GM12875 (cell line): ENCODE data around the gene SLC6A19.

Experiments used
- H3K4me3 ChIP-seq: one replicate; pipeline ENCODE4 v1.5.1; 2011; ENCODE audit warnings: low read depth, low read length, control low read depth
- CTCF ChIP-seq: IDR thresholded peaks from 2 replicates; pipeline ENCODE4 v1.5.1; 2011; ENCODE audit warnings: low read depth, mild to moderate bottlenecking, control low read depth, inconsistent platforms, low read length, moderate library complexity, borderline replicate concordance; ENCODE audit not compliant: insufficient read depth

SLC6A19 gene

DNA sequence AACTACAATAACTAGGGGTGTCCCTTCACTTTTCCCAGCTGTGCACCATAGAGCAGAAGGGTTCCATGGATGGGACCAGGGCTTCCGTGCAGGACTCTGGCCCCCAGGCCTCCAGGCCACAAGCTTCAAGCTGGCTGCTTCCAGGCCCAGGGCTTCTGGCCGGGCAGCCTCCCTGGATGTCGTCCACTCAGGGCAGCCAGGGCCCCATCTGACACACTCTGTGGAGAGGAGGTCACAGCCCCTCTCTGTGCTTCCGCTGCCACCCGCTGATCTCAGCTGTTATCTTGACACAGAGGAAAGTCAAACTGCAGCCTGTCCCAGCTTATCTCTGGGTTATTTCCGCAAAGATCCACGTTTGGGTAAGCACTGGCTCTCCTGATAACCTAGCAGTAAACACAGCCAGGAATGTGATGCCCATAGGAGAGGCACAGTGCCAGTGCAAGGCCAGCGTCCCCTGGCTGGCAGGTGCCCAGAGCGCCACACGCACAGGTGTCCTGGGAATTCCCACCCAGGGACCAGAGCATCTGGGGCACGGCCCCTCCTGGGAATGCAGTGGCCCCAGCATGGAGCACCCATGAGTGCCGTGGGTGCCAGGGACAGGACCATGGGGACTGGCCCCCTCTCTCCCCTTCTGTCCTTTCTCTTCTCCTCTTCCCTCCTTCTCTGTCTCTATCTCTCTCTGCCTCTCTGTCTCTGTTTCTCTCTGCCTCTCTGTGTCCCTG is 15.6 kb upstream of the SLC6A19 start:
- H3K4me3 ChIP-seq = no peak overlapping the region
- TF ChIP-seq CTCF = no peak

DNA sequence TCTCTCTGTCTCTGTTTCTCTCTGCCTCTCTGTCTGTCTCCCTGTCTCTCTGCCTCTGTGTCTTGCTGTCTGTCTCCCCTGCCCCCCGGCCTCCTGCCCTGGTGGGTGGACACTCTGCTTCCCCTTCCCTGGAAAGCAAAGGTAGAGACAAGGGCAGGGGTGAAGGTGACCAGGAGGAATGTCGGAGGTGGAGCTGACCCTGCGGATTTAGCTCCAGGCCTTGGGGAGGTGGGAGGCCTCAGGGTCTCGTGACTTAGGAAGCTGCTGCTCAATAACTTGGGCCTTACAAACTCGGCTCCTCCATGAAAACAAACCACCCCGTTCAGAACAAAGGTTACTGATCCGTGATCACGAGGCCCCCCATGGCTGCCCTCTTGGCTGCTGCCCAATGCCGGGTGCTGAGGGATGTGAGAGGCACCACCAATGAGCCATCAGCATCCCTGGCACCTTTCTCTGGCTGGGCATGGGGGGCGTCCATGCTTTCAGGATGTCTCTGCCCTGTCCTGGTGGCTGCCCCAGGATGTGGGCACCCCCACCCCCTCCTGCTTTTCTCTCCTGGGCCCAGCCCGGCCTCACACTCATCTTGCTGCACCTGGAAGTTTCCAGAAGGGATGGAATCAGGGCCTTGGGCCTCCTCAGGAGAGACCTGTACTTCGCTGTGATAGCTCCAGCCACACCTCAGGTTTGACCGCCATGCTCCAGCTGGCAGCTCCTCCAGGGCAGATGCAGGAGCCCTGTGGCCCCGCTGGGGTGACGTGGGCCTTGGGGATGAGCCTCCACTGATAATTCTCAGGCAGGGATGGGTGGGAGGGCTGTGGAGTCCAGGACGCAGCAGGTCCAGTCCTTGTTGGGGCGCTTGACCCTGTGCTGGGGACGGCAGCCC is 14.8 kb upstream of the SLC6A19 start:
- TF ChIP-seq CTCF = no peak
- H3K4me3 ChIP-seq = no peak overlapping the region

GRCh38 chr5:1187234-1187949 is 14.0 kb upstream of the SLC6A19 start:
- H3K4me3 ChIP-seq = no peak overlapping the region
- TF ChIP-seq CTCF = no peak

DNA sequence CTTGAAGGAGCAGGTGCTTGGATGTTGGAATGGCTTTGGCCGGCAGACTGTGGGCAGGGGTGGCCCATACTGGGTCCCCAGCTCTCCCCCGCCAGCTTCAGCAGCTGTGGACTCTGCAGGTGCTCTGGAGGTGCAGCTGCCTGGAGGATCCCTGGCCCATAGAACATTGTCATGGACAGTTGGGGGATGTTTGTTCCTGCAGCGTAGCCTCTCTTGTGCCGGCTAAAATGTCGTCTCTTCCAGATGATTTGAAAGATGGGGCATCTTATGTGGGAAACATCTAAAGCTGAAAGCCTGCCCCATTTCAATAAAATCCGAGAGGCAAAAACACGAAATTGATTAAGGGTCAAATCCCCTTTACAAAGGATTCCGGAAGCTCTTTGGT is 13.5 kb upstream of the SLC6A19 start:
- no peak for TF ChIP-seq CTCF
- H3K4me3 ChIP-seq = no peak overlapping the region

GRCh38 chr5:1188464-1188863 is 12.9 kb upstream of the SLC6A19 start:
- H3K4me3 ChIP-seq = no peak overlapping the region
- no peak for TF ChIP-seq CTCF

DNA sequence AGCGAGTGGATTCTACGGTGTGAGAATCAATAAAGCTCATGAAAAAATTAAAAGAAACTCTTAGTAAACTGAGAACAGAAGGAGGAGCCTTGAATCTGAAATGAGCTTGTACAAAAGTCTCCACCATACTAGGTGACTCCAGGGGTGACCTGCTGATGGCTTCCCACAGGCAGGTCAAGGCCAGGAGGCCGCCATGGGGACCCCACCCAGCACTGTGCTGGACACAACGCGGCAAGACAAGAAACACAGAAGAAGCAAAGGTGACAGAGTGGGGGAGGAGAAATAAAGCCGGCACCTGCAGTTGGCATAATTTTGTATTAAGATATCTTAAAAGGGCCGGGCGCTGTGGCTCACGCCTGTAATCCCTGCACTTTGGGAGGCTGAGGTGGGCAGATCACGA is 12.1 kb upstream of the SLC6A19 start:
- TF ChIP-seq CTCF = no peak

DNA sequence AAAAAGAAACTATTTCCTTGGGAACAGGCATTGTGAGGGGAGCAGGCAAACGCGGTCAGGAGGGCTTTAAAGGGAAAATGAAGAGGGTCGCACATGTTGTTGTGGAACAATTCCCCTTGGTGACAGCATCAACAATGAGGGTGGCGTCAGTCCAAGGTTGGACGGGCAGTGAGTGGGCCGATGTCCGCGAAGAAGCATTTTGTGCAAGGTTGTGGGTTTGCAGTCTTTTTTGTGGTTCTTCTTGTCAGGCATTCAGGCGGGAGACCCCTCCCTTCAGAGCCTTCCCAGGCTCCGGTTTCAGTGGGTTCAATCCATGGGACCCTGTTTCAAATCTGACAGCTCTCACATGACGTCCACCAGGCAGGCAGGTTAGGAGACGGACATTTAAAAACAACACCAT is 11.1 kb upstream of the SLC6A19 start:
- no peak overlapping the region for H3K4me3 ChIP-seq
- TF ChIP-seq CTCF = no peak

More for the DNA sequence above, 12.1 kb upstream of the SLC6A19 start:
- H3K4me3 ChIP-seq = no peak overlapping the region
